HG02610 (cell line): ENCODE results near the gene PCMTD2.

ENCODE experiments used
- ATAC-seq: cut with Tn5 transposase; IDR thresholded peaks from one replicate; pipeline ENCODE4 v1.9.1; 2021; ENCODE audit warnings: mild to moderate bottlenecking, moderate library complexity; ENCODE audit not compliant: unreplicated experiment

PCMTD2 gene

DNA sequence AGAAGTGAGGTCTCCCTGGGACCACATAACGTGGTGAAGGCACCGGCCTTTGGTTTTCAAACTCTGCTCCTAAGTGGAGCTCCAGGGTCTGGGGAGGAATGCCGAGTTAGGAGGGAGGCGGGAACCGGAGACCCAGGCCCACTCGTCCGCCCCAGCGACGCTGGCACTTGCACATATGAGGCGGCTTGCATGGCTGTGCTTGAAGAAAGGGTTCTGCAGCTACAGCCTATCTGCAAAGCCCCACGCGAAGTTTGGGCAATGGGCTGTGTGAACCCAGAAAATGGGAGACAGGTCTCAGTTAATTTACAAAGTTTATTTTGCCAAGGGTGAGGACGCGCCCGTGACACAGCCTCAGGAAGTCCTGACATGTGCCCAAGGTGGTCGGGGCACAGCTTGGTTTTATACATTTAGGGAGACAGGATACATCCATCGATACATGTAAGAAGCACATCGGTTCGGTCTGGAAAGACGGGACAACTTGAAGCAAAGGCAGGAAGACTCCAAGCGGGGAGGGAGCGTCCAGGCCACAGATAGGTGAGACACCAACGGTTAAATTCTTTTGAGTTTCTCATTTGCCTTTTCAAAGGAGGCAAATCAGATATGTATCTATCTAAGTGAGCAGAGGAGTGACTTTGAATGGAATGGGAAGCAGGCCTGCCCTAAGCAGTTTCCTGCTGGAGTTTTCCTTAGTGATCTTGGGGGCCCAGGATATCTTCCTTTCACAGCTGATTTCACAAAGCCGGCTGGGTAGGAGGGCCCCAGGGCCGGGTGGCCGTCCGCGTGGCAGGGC is 782 bp upstream of the PCMTD2 start:
- no peak for ATAC-seq

- ATAC-seq, result no peak
Measured at GRCh38 chr20:64256282-64256935, 861 bp downstream of the PCMTD2 start.

- no peak for ATAC-seq
Measured at GRCh38 chr20:64257107-64257757, 1.7 kb downstream of the PCMTD2 start.

GRCh38 chr20:64258071-64258823 is 2.7 kb downstream of the PCMTD2 start:
- ATAC-seq, result no peak

GRCh38 chr20:64260239-64260638 is 4.7 kb downstream of the PCMTD2 start:
- ATAC-seq, result no peak

- ATAC-seq, result no peak
Measured at GRCh38 chr20:64261138-64261537, 5.6 kb downstream of the PCMTD2 start.

GRCh38 chr20:64264091-64264490 is 8.5 kb downstream of the PCMTD2 start:
- no peak for ATAC-seq

DNA sequence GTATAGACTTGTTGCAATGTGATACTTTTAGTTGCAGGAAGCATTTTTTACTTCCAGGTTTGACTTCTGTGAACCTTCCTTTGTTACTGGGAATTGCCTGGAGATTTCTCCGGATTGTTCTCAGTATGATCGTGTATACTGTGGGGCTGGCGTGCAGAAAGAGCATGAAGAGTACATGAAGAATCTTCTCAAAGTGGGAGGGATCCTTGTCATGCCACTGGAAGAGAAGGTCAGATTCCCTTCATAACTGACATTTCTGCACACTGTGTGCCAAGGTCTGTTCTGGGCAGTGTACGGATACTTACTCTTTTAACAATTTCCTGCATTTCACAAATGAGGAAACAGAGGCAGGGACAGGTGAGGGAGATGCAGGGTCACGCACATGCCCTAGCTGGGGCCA is 9.7 kb downstream of the PCMTD2 start:
- no peak for ATAC-seq

DNA sequence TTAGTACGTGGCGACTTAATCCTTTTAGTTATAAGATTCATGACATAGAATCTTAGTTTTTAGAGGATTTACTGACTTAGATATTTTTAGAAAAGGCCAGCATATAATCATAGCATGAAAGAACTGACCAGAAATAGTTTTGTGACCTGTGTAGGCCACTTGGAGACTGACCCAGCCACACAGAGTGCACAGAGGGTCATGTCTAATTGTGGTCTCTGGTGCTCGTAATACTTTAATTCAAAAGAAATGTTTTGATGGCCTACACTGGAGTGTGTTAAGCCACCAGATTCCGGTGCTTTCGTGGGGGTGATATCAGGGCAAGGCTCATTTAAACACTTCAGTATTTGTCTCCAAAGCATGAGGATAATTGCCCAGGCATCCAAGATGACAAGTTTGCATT is 11.4 kb downstream of the PCMTD2 start:
- ATAC-seq, result no peak

- ATAC-seq, result no peak
Measured at GRCh38 chr20:64268174-64268573, 12.6 kb downstream of the PCMTD2 start.

DNA sequence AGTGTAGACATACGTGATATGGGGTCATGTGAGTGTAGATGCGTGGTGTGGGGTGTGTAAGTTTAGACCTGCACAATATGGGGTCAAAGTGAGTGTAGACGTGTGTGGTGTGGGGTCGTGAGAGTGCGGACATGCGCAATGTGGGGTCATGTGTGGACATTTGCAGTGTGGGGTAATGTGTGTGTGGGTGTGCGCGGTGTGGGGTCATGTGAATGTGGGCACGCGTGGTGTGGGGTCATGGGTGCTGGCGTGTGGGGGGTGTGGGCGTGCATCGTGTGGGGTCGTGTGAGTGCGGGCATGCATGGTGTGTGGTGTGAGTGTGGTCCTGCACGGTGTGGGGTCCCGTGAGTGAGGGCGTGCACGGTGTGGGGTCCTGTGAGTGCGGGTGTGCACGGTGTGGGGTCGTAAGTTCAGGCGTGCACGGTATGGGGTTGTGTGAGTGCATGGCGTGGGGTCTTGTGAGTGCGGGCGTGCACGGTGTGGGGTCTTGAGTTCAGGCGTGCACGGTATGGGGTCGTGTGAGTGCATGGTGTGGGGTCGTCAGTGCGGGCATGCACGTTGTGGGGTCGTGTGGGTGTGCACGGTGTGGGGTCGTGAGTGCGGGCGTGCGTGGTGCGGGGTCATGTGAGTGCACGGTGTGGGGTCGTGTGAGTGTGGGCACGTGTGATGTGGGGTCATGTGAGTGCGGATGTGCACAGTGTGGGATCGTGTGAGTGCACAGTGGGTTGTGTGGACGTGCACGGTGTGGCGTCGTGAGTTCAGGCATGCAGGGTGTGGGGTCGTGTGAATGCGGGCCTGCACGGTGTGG is 14.3 kb downstream of the PCMTD2 start:
- ATAC-seq, result no peak

DNA sequence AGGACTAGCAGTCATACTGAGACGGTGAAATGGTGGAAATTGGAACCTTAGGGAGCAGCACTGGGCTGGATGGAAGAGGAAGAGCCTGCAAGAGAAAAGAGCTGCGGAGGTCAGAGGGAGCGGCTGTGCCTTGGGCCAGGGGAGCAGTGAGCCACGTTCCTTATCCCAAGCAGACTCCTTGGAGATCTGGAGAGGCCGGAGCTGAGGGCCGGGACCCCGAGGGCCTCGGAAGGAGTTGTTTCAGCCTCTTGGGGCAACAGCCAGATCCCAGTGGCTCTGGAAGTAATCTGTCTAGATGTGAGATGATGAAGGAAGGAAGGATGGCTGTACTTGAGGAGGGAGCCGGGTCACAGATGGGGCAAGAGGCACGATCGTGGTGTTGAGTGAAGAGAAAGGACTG is 16.1 kb downstream of the PCMTD2 start:
- ATAC-seq, result no peak

- ATAC-seq, result no peak
Measured at GRCh38 chr20:64273109-64273508, 17.6 kb downstream of the PCMTD2 start.

- ATAC-seq, result no peak
Measured at GRCh38 chr20:64276817-64277216, 21.3 kb downstream of the PCMTD2 start.

GRCh38 chr20:64277571-64278316 is 22.2 kb downstream of the PCMTD2 start:
- no peak for ATAC-seq

- no peak for ATAC-seq
Measured at GRCh38 chr20:64278317-64278681, 22.8 kb downstream of the PCMTD2 start.

GRCh38 chr20:64279826-64280459 is 24.4 kb downstream of the PCMTD2 start:
- no peak for ATAC-seq

- ATAC-seq, result no peak
Measured at GRCh38 chr20:64280460-64280843, 24.9 kb downstream of the PCMTD2 start.

DNA sequence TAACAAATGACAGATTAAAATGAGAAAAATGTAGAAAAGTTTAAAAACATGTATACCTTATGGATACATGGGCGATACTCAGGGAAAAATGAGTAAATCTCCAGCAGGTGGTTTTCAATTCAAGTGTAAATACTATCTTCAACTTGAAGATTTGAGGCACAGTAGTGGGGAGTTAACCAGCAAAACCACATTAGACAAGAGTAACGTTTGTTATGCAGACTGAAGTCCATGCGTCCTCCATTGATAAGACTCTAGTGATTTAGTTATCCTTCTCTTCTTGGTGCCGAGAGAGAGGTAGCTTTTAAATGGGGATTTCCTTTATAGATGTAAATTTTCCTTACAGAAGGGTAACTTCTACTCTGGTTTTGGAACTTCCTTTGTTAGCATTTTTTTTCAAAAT is 28.1 kb downstream of the PCMTD2 start:
- no peak for ATAC-seq
